GM12874 (cell line): ENCODE data around the gene C4orf36.

ENCODE experiments used
- TF ChIP-seq, protein P1 (sequence below): IDR thresholded peaks from 2 replicates; pipeline ENCODE4 v1.5.1; 2011; ENCODE audit warnings: low read depth, mild to moderate bottlenecking, control low read depth, low read length, moderate library complexity; ENCODE audit not compliant: insufficient read depth

C4orf36 gene, protein sequence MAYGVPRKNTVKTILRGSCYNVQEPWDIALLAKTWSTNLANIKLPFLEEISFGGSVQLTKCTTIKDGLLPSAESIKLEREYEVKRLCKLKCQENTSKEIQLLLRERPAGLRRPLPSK

DNA sequence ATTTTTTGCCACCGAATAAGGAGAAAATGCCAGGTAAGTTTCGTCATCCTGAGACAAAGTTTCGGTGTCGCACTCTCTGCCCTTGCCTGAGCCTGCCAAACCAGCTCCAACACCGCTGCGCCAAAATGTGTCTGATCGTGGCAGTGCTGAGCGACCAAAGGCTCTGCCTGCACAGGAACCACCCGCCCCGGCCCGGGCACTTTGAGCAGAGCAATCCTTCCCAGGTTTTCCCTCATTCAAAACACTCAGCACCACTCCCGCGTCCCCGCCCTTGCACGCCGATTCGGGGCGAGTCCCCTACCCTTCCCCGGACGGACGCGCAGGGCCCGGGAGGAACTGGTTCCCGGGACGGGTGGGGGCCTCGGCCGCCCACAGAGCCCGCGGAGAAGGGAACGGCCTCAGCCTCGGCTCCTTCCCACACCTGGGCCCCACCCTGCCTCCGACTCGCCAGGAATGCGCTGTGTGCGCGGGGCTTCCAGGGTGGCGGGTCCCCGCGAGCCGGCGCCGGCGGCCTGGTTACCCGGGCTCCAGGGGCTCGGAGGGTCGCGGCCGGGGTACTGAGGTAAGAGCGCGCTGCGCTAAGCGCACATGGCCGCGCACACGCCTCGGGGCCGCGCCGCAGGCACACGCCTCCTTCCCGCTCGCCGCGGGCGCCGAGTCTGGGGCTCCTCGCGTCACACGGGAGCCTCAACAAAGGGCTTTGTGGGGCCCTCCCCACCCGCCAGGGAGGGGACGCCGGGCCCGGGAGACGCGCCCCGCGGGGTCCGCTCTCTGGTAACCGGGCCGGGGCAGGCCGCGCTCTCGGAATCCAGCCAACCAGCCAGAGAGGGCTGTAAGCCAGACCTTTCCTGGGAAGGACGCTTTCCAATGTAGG is at the start of gene C4orf36:
C4orf36 (minus strand) TSS at position 661 of the 874 bp plus-strand sequence. CDS start 902 bp downstream, outside the sequence.
- TF ChIP-seq, protein P1, sequence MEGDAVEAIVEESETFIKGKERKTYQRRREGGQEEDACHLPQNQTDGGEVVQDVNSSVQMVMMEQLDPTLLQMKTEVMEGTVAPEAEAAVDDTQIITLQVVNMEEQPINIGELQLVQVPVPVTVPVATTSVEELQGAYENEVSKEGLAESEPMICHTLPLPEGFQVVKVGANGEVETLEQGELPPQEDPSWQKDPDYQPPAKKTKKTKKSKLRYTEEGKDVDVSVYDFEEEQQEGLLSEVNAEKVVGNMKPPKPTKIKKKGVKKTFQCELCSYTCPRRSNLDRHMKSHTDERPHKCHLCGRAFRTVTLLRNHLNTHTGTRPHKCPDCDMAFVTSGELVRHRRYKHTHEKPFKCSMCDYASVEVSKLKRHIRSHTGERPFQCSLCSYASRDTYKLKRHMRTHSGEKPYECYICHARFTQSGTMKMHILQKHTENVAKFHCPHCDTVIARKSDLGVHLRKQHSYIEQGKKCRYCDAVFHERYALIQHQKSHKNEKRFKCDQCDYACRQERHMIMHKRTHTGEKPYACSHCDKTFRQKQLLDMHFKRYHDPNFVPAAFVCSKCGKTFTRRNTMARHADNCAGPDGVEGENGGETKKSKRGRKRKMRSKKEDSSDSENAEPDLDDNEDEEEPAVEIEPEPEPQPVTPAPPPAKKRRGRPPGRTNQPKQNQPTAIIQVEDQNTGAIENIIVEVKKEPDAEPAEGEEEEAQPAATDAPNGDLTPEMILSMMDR, result no peak

DNA sequence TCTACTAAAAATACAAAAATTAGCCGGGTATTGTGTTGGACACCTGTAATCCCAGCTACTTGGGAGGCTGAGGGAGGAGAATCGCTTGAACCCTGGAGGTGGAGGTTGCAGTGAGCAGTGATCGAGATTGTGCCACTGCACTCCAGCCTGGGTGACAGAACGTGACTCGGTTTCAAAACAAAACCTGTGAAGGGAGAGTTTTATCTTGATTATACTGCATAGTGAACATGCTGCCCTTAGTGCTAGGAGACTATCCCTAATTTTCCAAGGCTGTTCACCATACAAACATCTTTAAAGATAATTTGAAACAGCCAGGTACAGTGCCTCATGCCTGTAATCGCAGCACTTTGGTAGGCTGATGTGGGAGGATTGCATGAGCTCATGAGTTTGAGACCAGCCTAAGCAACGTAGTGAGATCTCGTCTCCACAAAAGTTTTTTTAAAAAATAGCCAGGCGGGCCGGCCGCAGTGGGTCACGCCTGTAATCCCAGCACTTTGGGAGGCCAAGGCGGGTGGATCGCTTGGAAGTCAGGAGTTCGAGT is 48.8 kb upstream of the C4orf36 start:
- TF ChIP-seq, protein P1, result no peak

DNA sequence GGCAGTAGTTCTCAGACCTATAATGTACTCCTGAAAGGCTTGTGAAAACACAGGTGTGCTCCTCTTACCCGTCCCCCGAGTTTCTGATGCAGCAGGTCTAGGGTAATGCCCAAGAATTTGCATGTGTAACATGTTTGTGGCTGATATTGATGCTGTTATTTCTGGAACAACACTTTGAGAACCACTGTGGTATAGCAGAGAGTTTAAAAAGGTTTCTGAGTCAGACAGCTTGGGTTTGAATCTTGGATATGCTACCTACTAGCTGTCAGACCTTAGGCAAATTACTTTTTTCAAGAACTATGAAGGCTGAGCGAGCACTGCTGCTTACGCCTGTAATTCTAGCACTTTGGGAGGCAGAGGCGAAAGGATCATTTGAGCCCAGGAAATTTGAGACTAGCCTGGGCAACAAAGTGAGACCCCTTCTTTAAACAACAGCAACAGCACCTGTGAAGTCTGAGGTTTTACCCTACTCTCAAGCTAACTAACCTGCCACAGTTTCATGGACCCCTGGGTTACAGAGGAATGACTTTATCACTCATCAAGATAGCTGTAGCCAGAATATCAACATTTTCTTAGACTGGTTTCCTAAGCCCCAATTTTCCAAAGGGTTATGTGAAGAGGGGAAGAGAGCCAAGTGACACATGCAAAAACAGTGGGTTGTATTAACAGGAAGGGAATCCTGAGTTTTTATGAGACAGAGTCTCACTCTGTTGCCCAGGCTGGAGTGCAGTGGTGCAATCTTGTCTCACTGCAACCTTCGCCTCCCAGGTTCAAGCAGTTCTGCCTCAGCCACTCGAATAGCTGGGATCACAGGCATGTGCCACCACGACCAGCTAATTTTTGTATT is 47.7 kb upstream of the C4orf36 start:
- TF ChIP-seq, protein P1, result no peak

DNA sequence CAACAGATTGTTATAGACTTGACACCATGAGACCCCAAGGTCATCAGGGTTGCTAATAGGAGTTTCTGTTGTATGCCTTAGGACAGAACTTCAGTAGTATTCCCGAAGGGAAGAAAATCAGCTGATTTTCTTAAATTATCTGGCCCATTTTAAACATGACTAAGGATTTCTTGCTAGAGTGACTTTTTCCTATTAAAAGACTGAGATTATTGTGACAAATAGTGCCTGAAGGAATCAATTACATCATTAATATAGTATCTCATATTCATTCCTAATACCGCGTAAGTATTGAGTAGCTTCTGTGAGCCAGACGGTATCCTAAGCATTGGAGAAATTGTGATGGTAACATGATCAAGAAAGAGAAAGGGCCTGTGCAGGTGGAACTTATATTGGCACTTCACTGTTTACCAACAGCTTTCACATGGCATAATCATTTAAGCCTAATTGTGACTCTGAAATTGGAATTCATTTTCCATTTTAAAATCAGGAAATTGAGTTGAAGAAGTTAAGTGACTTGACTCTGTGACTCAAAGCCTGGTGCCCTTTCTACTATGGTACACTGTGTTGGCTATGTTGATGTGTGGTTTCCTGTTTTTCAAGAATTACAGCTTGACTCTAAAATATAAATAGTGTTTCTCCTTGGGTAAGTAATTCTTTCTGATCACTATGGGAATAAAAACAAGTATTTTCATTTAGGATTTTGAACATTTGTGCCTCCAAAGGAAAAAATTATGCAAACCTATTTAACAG is 46.7 kb upstream of the C4orf36 start:
- TF ChIP-seq, protein P1, result no peak

DNA sequence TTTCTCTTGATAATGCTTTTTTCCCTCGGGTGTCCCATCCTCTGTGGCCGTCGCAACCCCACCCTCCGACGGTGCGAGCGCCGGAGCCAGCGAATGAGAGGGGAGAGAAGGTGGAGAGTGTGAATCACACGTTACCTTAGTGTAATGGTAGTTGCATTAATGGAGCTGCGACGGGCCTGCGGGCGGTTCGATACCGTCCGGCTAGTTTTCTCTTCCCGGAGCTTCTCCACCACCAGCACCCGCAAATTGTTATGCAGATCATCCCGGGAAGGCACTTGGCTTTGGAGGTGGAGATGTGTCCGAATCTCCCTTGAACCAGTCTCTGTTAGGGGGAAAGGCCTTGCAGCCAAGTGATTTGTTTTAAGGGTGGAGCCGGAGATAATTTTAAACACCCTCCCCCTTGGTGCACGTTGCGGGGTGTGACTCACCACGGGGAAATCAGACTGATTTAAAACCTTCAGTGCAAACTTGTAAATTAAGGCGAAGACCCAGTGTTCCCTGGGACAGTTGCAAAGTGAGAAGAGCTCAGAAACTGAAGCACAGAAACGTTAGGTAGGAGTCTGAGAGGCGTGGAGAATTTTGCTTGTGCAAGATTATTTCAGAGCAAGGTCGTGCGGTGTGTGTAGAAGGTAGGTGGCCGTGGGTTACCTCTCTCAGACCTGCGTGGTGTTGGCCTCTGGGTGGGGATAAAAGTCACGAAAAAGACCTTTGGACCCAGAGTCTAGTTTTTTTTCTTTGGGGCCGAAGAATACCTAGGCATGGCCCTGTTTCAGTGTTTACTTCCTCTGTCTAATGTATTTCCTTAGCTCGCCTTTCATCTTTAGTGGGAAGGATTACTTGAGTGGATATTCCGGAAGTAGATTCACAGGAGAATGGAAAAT is 43.9 kb upstream of the C4orf36 start:
- TF ChIP-seq, protein P1, result no peak

DNA sequence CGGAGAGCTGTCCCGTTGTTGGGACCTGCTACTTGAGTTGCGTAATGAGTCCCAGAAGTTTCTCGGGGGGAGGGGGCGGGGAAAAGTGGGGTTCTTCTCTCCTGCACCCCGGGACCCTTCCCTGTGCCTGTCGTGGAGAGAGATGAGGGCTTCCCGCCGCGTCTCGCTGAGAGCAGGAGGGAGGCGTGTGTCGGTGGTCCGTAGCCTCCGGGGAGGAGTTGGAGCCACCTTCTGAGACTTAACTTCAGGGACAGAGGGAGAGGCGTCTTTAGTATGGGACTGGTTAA is 43.3 kb upstream of the C4orf36 start:
- TF ChIP-seq, protein P1, result no peak
